Fibroblast of villous mesenchyme (primary cell): ENCODE results near the gene TEAD1. TPM values are rescaled to one million over a fixed set of nuclear protein-coding genes. Genes with fewer than 3 reads are reported as not detected.

Experiments used
- DNase-seq: peaks from one replicate; pipeline ENCODE4 v3.0.0-alpha.2; 2010; ENCODE audit warnings: low read depth
- H3K4me3 ChIP-seq: 2 replicates; pipeline ENCODE4 v1.5.1; 2011; ENCODE audit warnings: low read depth, mild to moderate bottlenecking, low read length
- CTCF ChIP-seq: IDR thresholded peaks from 2 replicates; pipeline ENCODE4 v1.5.1; 2012; ENCODE audit warnings: low read depth, mild to moderate bottlenecking, low read length; ENCODE audit not compliant: insufficient read depth
- total RNA-seq: library from RNA; depleted of rRNA; stranded (reverse); fragments of >200 nt; gene quantifications from 2 replicates; pipeline ENCODE4 v1.2.3, GENCODE V29; 2012

TEAD1 gene
- total RNA-seq, 1 donor, result 244 TPM

DNA sequence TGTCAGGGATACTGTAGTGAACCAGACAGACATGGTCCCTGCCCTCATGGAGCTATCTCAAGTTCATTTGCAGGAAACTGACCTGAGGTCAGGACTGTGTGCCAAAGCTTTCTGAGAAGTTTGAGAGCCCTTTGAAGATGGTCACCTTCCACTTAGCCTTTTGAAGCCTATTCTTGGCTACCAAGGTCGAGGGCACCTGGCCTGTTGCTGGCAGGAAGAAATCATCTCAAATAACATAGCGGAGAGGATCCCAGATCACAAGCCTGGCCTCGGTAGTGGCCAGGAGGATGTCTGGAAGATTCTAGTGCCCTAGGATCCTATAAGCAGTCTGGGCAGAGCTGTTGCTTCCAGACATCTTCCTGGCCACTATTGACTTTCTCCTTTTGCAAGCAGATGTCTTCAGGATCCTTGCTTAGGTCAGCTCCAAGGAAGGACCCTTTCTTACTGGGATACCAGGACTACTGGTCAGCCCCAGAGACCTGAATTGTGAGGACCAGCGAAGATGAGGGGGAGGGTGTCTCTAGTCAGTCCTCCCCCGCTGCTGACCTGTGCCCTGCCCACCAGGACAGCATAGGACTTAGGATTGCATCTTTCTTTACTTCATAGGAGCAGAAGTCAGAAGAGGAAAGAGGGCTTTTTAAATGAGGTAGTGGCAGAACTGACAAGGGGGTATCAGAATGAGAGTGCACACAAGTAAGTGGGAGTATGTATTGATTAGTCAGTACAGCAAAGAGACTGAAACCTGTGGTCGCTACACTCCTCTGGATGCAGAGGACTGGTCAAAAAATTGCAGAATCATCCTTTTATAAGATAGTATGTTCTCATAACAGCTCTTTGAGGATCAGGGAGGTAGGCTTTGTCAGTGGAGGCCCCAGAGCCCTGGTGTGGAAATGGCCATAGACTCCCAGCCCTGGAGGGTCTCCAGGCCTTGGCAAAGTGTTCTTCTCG is 94.8 kb downstream of the TEAD1 start:
- TF ChIP-seq CTCF, result no peak
- no peak for DNase-seq
- no peak overlapping the region for H3K4me3 ChIP-seq

- no peak for TF ChIP-seq CTCF
- no peak overlapping the region for H3K4me3 ChIP-seq
- peak; percentile 84 for DNase-seq
Observed at GRCh38 chr11:12769834-12770345, 95.7 kb downstream of the TEAD1 start.

GRCh38 chr11:12770435-12770834 is 96.2 kb downstream of the TEAD1 start:
- H3K4me3 ChIP-seq, result no peak overlapping the region
- no peak for TF ChIP-seq CTCF
- DNase-seq, result no peak

DNA sequence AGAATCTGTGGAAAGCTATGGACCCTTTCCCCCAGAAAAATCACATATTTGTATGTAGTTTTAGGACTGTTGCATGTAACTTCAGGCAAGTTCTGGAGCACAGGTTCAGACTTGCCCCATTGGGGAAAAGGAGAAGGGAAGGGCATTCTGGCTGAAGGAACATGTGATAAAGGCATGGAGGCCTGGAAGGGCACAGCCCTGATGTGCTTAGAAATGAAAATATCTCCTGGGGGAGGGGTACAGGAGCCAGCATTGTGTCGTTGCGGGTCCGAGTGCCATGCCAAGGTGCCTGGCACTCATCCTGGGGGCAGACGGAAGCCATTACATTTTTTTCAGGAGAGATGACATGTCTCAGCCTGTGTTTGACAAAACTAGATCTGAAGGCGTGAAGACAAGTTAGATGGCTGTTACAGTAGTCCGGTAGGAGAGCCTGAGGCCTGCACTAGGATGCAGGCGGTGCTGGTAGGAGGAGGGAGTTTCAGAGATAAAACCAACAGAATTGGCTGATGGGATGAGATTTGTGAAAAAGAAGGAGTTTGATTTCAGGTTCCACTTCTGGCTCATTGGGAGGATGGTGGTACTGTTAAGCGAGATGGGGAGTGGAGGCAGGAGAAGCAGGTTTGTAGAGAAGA is 96.9 kb downstream of the TEAD1 start:
- no peak overlapping the region for H3K4me3 ChIP-seq
- TF ChIP-seq CTCF, result no peak
- no peak for DNase-seq

DNA sequence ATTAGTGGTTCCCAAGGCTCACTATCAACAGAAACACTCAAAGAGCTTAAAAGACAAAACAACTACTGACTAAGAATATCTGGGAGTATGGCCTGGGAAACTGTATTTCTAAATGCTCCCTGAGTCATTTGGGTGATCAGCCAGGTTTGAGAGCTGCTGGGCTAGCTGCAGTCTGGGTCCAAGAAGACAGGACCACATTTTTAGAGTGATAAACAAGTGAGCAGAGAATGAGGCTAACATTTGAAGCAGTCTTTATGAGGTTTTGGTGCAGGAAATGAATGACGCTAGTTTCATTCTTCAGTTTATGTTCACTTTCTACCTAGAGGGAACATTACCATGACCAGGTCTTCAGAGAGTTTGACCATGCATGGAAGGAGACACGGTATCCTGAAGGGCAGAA is 97.7 kb downstream of the TEAD1 start:
- TF ChIP-seq CTCF, result no peak
- peak; percentile 82 for DNase-seq
- H3K4me3 ChIP-seq, result no peak overlapping the region

- TF ChIP-seq CTCF, result no peak
- no peak for DNase-seq
Observed at GRCh38 chr11:12772324-12772723, 98.1 kb downstream of the TEAD1 start.

More at GRCh38 chr11:12772324-12772723, 98.1 kb downstream of the TEAD1 start:
- no peak overlapping the region for H3K4me3 ChIP-seq
